Brain microvascular endothelial cell (primary cell): ENCODE measurements around the gene CUL7.
A peak's percentile ranks its signal among the peaks of the same experiment; 100 is the strongest.

Experiments used
- DNase-seq: peaks from one replicate; pipeline ENCODE4 v3.0.0-alpha.2; 2020
- H3K27ac ChIP-seq: fragments of 250-450 bp; sonication (Bioruptor Pico); 2 replicates; pipeline ENCODE4 v1.5.1; 2020; ENCODE audit warnings: mild to moderate bottlenecking, moderate library complexity
- H3K27me3 ChIP-seq: fragments of 250-450 bp; sonication (Bioruptor Pico); replicated peaks from 2 replicates; pipeline ENCODE4 v1.5.1; 2020; ENCODE audit warnings: mild to moderate bottlenecking
- H3K36me3 ChIP-seq: fragments of 250-450 bp; sonication (Bioruptor Pico); replicated peaks from 2 replicates; pipeline ENCODE4 v1.5.1; 2020; ENCODE audit warnings: mild to moderate bottlenecking
- H3K4me3 ChIP-seq: 2 replicates; pipeline ENCODE4 v1.5.1; 2011; ENCODE audit warnings: low read depth, mild to moderate bottlenecking, control low read depth, low read length, moderate library complexity
- in situ Hi-C: cut with HindIII; loops from 2 replicates; pipeline ENCODE4 v1.10.0; 2017; ENCODE audit warnings: low sequenced_read_pairs, low pct_ligation_motif_present
- TF ChIP-seq, protein P1 (sequence below): IDR thresholded peaks from 2 replicates; pipeline ENCODE4 v1.5.1; 2011; ENCODE audit warnings: low read depth, mild to moderate bottlenecking, moderate library complexity, low read length, control low read depth, inconsistent platforms; ENCODE audit errors: missing control alignments

CUL7 gene

DNA sequence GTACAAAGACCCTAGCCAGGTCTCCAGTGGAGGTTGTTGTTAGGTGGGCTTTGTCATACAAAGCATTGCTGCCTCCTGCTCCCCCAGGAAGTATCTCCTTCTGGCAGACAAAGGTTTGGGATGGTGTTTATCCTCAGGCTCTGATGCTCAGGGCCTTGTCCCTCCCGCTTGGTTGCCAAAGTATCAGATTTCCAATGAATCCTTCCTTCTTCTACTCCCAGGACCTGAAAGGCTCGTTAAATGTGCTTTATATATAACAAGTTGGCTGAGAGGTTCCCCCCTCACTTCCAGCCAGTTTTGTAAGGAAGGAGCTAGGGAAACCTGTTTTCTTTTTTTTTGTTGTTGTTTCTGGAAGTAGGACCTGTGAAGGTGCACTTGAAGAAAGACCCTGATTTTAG is 36.9 kb upstream of the CUL7 start:
- no peak overlapping the region for H3K27ac ChIP-seq
- H3K4me3 ChIP-seq = no peak overlapping the region
- H3K36me3 ChIP-seq = no peaks in the 10 kb centered on the region
- DNase-seq = no peak
- H3K27me3 ChIP-seq = no peaks in the 10 kb centered on the region
- TF ChIP-seq, protein P1, sequence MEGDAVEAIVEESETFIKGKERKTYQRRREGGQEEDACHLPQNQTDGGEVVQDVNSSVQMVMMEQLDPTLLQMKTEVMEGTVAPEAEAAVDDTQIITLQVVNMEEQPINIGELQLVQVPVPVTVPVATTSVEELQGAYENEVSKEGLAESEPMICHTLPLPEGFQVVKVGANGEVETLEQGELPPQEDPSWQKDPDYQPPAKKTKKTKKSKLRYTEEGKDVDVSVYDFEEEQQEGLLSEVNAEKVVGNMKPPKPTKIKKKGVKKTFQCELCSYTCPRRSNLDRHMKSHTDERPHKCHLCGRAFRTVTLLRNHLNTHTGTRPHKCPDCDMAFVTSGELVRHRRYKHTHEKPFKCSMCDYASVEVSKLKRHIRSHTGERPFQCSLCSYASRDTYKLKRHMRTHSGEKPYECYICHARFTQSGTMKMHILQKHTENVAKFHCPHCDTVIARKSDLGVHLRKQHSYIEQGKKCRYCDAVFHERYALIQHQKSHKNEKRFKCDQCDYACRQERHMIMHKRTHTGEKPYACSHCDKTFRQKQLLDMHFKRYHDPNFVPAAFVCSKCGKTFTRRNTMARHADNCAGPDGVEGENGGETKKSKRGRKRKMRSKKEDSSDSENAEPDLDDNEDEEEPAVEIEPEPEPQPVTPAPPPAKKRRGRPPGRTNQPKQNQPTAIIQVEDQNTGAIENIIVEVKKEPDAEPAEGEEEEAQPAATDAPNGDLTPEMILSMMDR = no peak
- in situ Hi-C loops = no loop called here

DNA sequence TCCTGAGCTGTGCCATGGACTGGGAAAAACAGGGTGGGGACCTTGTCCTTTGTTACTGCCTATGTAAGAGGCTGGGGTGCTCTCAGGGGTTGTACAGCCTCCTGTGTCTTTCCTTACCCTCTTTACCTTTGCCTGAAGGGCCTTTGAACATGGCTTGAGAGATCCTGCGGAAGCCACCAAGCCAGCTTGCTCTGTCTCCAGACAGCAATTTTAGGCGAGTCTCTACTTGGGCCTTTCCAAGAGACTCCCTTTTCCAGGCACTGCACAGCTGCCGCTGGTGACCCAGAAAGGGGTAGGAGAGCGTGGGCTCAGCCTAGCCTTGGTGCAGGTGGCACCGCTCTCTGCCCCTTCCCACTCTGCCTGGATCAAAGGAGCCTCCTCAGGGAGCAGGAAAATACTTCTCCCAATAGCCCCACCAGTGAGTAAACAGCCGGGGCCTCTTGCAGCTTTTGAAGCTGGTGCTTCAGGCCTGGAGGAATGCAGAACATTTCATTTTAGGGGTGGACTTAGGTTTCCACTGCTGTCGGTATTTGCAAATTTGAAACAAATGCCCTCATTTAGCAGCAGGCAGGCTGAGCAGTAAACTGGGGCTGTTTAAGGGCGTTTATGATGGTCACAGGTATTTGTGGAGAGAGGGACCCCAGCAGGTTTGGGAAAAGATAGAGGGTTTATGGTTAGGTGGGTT is 36.4 kb upstream of the CUL7 start:
- no peaks in the 10 kb centered on the region for H3K36me3 ChIP-seq
- TF ChIP-seq, protein P1 = no peak
- no peak overlapping the region for H3K27ac ChIP-seq
- no peaks in the 10 kb centered on the region for H3K27me3 ChIP-seq
- no peak overlapping the region for H3K4me3 ChIP-seq
- DNase-seq = no peak
- in situ Hi-C loops = no loop called here

DNA sequence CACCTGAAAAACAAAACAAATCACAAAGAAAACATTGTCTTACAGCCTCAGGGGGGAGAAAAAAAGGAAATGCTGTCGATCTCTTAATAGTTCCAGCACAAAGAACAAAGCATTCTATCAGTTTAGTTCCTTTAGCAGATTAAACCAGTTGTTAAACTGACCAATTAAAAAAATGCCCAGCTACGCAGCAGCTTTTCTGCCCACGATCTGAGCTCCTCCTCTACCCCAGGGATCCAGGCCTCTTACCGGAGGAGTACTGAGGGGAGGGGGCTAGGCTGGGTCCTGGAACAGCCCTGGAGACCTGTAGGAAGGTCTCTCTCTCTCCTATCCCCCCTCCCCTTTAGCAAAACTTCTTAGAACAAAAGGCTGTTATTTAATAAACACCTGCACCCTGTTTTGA is 35.8 kb upstream of the CUL7 start:
- Histone ChIP-seq H3K4me3 (no peak overlapping the region), H3K36me3 (no peaks in the 10 kb centered on the region), H3K27me3 (no peaks in the 10 kb centered on the region), H3K27ac (no peak overlapping the region)
- DNase-seq = no peak
- in situ Hi-C loops = no loop called here
- TF ChIP-seq, protein P1 = no peak

DNA sequence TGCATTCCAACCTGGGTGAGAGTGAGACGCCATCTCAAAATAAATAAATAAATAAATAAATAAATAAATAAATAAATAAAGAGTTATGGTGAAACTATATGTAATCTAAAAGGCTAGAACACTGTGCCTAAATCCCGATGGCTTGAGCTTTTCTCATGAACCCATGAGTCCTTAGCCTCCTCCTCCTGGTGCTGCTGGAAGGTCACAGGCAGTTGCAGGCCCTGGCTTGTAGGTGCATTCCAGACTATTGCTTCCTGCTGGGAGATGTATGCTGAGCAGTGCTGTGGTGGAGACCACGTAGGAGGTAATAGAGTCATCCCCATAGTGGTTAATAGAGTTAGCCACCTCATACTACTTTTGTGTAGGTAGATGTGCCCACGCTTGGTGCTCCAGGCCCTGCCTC is 35.0 kb upstream of the CUL7 start:
- in situ Hi-C loops = no loop called here
- no peaks in the 10 kb centered on the region for H3K27me3 ChIP-seq
- no peaks in the 10 kb centered on the region for H3K36me3 ChIP-seq
- TF ChIP-seq, protein P1 = no peak
- no peak overlapping the region for H3K4me3 ChIP-seq
- peak; percentile 20 for DNase-seq
- H3K27ac ChIP-seq = no peak overlapping the region

DNA sequence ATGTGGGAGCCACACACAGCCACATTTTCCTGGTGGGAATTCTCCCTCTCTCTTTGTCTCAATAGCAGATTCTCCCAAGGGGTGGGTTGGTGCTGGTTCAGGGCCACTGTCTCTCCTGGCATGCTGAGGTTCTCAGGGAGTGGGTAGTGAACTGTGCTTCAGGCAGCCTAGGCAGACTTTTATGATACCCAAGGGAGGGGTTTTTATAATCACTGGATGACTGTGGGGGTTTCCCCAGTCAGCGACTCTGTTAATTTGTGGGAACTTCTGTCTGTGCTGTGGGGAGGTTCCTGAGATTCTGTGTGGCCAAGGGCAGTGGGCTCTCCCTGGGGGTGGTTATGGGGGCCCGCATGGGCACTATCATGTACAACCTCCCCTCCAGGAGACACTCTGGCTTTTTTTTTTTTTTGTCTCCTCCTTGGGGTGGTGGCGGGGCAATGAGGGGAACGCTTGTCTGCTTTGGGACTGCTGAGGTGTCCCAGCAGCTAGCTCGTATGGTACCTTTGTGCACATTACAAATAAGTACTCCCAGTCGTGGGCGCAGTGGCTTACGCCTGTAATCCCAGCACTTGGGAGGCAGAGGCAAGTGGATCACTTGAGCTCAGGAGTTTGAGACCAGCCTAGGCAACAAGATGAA is 32.5 kb upstream of the CUL7 start:
- H3K27me3 ChIP-seq = no peaks in the 10 kb centered on the region

More for the DNA sequence above, 32.5 kb upstream of the CUL7 start:
- no peak overlapping the region for H3K27ac ChIP-seq
- TF ChIP-seq, protein P1 = no peak
- no peak overlapping the region for H3K4me3 ChIP-seq
- in situ Hi-C loops = no loop called here
- no peak for DNase-seq
- H3K36me3 ChIP-seq = no peaks in the 10 kb centered on the region
